Measurements from ENCODE around the gene IL6.
"Not testable (repeated sequence)": the region's sequence is repeated elsewhere in the genome, so short reads cannot be mapped to it uniquely, and the experiment has no call there.

- not testable (repeated sequence) for TF ChIP-seq EZH2phosphoT487 (IDR thresholded peaks at IDR 0.05; ENCODE audit: low read length); CTCF (IDR thresholded peaks at IDR 0.05; ENCODE audit: low read length); EZH2 (optimal IDR thresholded peaks at IDR 0.05; ENCODE audit: low read depth, low read length)
These were observed 18.8 kb upstream of the IL6 start for GRCh38 chr7:22708214-22708613.

Measured in MM.1S (cell line).